GM12878 (cell line): Measurements from ENCODE around the gene ERC2.

Experiments used
- CBFB ChIP-seq: IDR thresholded peaks from 2 replicates; pipeline ENCODE4 v1.6.1; 2016; ENCODE audit warnings: antibody characterized with exemption, low read depth
- CEBPB ChIP-seq, 2 experiments: fragments of 150-350 bp in 1 of 2; IDR thresholded peaks; 2 replicates each; pipeline ENCODE4 v1.6.1; 2012 to 2014; ENCODE audit warnings: low read depth in 2 of 2, low read length in 2 of 2, borderline replicate concordance in 1 of 2, inconsistent platforms in 1 of 2
- EP300 ChIP-seq, 2 experiments: fragments of 150-350 bp in 1 of 2; IDR thresholded peaks; 2 replicates each; pipeline ENCODE4 v1.6.1; 2011 to 2012; ENCODE audit warnings: low read depth in 2 of 2, low read length in 2 of 2, borderline replicate concordance in 1 of 2, improper control_type of control experiment in 1 of 2, inconsistent platforms in 1 of 2; ENCODE audit not compliant: control insufficient read depth in 1 of 2
- EZH2 ChIP-seq: IDR thresholded peaks from 2 replicates; pipeline ENCODE4 v1.6.1; 2012; ENCODE audit warnings: low read depth, mild to moderate bottlenecking, control low read depth, inconsistent platforms, low read length, borderline replicate concordance; ENCODE audit not compliant: control insufficient read depth
- IKZF2 ChIP-seq, 2 experiments: fragments of 450-650 bp; IDR thresholded peaks; 2 replicates each; pipeline ENCODE4 v1.6.1; 2017; ENCODE audit warnings: mild to moderate bottlenecking in 2 of 2, moderate library complexity in 2 of 2
- JUNB ChIP-seq: IDR thresholded peaks from 2 replicates; pipeline ENCODE4 v1.6.1; 2016; ENCODE audit warnings: antibody characterized with exemption, mild to moderate bottlenecking
- SMC3 ChIP-seq: IDR thresholded peaks from 2 replicates; pipeline ENCODE4 v1.6.1; 2011; ENCODE audit warnings: low read length, improper control_type of control experiment, borderline replicate concordance
- TF ChIP-seq, protein P1 (sequence below): fragments of 450-650 bp; IDR thresholded peaks from 2 replicates; pipeline ENCODE4 v1.6.1; 2016; ENCODE audit warnings: mild to moderate bottlenecking, moderate library complexity, borderline replicate concordance
- TF ChIP-seq, protein P2 (sequence below): IDR thresholded peaks from 2 replicates; pipeline ENCODE4 v1.6.1; 2012; ENCODE audit warnings: low read depth, low read length, improper control_type of control experiment
- TF ChIP-seq, protein P3 (sequence below), 3 experiments: IDR thresholded peaks in 2 of 3; conservative IDR thresholded peaks in 1 of 3; 2 replicates each; pipeline ENCODE4 v1.5.1; 2011; ENCODE audit warnings: low read depth in 3 of 3, low read length in 3 of 3, mild to moderate bottlenecking in 3 of 3, control low read depth in 2 of 3, moderate library complexity in 2 of 3, inconsistent platforms in 1 of 3, mixed read lengths in 1 of 3; ENCODE audit not compliant: control insufficient read depth in 2 of 3, insufficient read depth in 1 of 3; ENCODE audit errors: extremely low read depth in 1 of 3

DNA sequence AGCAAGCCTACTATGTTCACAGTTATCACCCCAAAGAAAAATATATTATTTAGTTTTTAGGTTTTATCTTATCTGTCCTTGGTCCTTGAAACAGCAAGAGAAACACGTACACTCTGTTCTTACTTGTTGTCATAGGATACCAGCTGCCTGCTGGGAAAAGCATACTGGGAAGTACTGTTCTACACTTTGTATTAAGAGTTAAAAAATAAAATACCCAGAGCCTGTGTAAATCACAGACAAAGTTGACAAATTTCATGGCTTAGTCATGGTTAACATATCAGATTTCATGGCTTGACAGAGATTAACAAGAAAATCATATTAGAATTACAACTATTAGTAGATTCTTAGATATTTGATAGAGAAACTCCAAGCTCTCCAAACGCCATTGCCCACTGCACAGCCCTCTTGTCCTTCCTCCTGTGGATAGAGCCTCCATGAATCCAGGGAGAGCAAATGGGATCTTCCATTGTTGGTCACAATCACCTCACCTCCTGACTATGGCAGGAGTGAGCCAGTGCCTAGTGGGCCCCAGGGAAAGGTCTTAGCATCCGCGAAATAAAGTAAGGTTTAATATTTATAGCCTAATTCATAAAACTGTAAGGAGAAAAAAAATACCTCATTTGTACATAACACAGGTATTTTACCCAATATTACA is 853.1 kb downstream of the ERC2 start:
- TF ChIP-seq, protein P1, sequence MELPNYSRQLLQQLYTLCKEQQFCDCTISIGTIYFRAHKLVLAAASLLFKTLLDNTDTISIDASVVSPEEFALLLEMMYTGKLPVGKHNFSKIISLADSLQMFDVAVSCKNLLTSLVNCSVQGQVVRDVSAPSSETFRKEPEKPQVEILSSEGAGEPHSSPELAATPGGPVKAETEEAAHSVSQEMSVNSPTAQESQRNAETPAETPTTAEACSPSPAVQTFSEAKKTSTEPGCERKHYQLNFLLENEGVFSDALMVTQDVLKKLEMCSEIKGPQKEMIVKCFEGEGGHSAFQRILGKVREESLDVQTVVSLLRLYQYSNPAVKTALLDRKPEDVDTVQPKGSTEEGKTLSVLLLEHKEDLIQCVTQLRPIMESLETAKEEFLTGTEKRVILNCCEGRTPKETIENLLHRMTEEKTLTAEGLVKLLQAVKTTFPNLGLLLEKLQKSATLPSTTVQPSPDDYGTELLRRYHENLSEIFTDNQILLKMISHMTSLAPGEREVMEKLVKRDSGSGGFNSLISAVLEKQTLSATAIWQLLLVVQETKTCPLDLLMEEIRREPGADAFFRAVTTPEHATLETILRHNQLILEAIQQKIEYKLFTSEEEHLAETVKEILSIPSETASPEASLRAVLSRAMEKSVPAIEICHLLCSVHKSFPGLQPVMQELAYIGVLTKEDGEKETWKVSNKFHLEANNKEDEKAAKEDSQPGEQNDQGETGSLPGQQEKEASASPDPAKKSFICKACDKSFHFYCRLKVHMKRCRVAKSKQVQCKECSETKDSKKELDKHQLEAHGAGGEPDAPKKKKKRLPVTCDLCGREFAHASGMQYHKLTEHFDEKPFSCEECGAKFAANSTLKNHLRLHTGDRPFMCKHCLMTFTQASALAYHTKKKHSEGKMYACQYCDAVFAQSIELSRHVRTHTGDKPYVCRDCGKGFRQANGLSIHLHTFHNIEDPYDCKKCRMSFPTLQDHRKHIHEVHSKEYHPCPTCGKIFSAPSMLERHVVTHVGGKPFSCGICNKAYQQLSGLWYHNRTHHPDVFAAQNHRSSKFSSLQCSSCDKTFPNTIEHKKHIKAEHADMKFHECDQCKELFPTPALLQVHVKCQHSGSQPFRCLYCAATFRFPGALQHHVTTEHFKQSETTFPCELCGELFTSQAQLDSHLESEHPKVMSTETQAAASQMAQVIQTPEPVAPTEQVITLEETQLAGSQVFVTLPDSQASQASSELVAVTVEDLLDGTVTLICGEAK = no peak
- TF ChIP-seq JUNB = no peak
- TF ChIP-seq EP300 (IDR thresholded peaks at IDR 0.05; ENCODE audit: borderline replicate concordance in 1 of 2, control insufficient read depth in 1 of 2, low read depth in 2 of 2, low read length in 2 of 2) = no peak
- no peak for TF ChIP-seq SMC3
- no peak for TF ChIP-seq CBFB
- TF ChIP-seq, protein P2, sequence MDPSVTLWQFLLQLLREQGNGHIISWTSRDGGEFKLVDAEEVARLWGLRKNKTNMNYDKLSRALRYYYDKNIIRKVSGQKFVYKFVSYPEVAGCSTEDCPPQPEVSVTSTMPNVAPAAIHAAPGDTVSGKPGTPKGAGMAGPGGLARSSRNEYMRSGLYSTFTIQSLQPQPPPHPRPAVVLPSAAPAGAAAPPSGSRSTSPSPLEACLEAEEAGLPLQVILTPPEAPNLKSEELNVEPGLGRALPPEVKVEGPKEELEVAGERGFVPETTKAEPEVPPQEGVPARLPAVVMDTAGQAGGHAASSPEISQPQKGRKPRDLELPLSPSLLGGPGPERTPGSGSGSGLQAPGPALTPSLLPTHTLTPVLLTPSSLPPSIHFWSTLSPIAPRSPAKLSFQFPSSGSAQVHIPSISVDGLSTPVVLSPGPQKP = no peak
- TF ChIP-seq IKZF2 (IDR thresholded peaks at IDR 0.05) = no peak
- TF ChIP-seq EZH2 = no peak
- TF ChIP-seq, protein P3, sequence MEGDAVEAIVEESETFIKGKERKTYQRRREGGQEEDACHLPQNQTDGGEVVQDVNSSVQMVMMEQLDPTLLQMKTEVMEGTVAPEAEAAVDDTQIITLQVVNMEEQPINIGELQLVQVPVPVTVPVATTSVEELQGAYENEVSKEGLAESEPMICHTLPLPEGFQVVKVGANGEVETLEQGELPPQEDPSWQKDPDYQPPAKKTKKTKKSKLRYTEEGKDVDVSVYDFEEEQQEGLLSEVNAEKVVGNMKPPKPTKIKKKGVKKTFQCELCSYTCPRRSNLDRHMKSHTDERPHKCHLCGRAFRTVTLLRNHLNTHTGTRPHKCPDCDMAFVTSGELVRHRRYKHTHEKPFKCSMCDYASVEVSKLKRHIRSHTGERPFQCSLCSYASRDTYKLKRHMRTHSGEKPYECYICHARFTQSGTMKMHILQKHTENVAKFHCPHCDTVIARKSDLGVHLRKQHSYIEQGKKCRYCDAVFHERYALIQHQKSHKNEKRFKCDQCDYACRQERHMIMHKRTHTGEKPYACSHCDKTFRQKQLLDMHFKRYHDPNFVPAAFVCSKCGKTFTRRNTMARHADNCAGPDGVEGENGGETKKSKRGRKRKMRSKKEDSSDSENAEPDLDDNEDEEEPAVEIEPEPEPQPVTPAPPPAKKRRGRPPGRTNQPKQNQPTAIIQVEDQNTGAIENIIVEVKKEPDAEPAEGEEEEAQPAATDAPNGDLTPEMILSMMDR (IDR thresholded peaks at IDR 0.05 in 2 of 3, conservative IDR thresholded peaks at IDR 0.05 in 1 of 3; ENCODE audit: control insufficient read depth in 2 of 3, extremely low read depth in 1 of 3, insufficient read depth in 1 of 3, low read depth in 3 of 3, low read length in 3 of 3) = no peak
- TF ChIP-seq CEBPB (IDR thresholded peaks at IDR 0.05; ENCODE audit: borderline replicate concordance in 1 of 2, low read depth in 2 of 2, low read length in 2 of 2) = no peak
